GM12873 (cell line): ENCODE results near the gene TBC1D22B.

Source experiments
- CTCF ChIP-seq: IDR thresholded peaks from 2 replicates; pipeline ENCODE4 v1.5.1; 2012; ENCODE audit warnings: low read depth, mild to moderate bottlenecking, moderate library complexity, low read length, control low read depth; ENCODE audit not compliant: insufficient read depth; ENCODE audit errors: missing control alignments

TBC1D22B gene

DNA sequence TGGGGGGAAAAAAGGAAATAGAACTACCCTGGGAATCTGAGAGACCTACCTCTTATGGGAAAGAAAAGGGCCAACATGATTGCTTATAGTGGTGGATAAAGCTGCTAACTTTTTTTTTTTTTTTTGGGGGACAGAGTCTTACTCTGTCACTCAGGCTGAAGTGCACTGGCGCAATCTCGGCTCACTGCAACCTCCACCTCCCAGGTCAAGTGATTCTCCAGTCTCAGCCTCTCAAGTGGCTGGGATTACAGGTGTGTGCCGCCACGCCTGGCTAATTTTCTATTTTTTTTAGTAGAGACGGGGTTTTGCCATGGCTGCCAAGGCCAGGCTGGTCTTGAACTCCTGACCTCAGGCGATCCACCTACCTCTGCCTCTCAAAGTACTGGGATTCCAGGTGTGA lies 39.5 kb upstream of the TBC1D22B start:
- no peak for TF ChIP-seq CTCF

GRCh38 chr6:37218511-37218910 lies 39.1 kb upstream of the TBC1D22B start:
- TF ChIP-seq CTCF, result no peak

GRCh38 chr6:37221585-37222124 lies 35.9 kb upstream of the TBC1D22B start:
- TF ChIP-seq CTCF, result no peak

- no peak for TF ChIP-seq CTCF
Observed at GRCh38 chr6:37222125-37222967, 35.2 kb upstream of the TBC1D22B start.

DNA sequence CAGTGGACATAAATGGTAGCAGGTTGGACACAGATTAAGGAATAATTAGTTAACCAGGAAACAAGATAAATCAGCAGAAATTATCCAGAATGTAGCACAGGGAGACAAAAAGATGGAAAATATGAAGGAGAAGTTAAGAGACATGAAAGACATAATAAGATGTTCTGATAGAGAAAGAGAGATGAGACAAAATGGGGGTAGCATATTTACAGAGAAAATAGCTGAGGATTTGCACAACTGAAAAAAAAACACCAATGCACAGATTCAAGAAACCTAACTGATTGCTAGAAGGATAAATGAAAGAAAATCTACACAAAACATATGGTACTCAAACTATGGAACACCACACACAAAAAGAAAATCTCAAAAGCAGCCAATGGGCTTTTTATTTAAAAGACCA lies 34.6 kb upstream of the TBC1D22B start:
- TF ChIP-seq CTCF, result no peak

GRCh38 chr6:37225350-37226169 lies 32.0 kb upstream of the TBC1D22B start:
- no peak for TF ChIP-seq CTCF

DNA sequence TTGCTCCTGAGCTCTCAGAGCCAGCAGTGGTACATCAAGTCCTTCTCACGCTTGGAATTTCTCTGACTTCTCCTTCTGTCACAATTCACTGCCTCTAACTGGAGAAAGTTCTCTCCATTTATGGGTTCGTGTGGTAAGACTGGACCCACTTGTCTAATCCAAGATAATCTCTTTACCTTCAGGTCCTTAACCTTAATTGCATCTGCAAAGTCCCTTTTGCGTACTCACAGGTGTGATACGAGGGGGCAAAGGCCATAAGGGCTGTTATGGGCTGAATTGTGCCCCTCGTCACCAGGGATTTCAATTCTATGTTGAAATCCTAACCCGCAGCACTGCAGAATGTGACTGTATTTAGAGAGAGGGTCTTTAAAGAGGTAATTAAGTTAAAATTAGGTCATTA lies 27.5 kb upstream of the TBC1D22B start:
- TF ChIP-seq CTCF, result no peak
